Measurements from ENCODE around the gene WDR54. TPM values are rescaled to one million over a fixed set of nuclear protein-coding genes. Genes with fewer than 3 reads are reported as not detected.

The WDR54 gene
- total RNA-seq, 4 donors from 2014 or later, result 9.6 to 25.2 (median 18.5) TPM

GRCh38 chr2:74414441-74414840 lies 7.1 kb upstream of the WDR54 start:
- Histone ChIP-seq H3K4me1 (peaks cover 0 to 40% (median 12%) of the 10 kb centered on the region in 4 donors), H3K27me3 (no peaks in the 10 kb centered on the region), H3K36me3 (no peaks in the 10 kb centered on the region), H3K4me3 (peak overlapping the region; percentile 53 to 75 (median 58)), H3K9me3 (no peaks in the 10 kb centered on the region), H3K27ac (peak overlapping the region in 3 of 4 donors; percentile 67 to 82 (median 73))
- DNase-seq (ENCODE audit: low spot score in 2 of 2), result no peak
- TF ChIP-seq EP300 (IDR thresholded peaks at IDR 0.05), result no peak
- TF ChIP-seq, protein P1, sequence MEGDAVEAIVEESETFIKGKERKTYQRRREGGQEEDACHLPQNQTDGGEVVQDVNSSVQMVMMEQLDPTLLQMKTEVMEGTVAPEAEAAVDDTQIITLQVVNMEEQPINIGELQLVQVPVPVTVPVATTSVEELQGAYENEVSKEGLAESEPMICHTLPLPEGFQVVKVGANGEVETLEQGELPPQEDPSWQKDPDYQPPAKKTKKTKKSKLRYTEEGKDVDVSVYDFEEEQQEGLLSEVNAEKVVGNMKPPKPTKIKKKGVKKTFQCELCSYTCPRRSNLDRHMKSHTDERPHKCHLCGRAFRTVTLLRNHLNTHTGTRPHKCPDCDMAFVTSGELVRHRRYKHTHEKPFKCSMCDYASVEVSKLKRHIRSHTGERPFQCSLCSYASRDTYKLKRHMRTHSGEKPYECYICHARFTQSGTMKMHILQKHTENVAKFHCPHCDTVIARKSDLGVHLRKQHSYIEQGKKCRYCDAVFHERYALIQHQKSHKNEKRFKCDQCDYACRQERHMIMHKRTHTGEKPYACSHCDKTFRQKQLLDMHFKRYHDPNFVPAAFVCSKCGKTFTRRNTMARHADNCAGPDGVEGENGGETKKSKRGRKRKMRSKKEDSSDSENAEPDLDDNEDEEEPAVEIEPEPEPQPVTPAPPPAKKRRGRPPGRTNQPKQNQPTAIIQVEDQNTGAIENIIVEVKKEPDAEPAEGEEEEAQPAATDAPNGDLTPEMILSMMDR (IDR thresholded peaks at IDR 0.05), result no peak
- no peak for TF ChIP-seq POLR2A (IDR thresholded peaks at IDR 0.05)
- WGBS, 2 donors, result 32 to 39% methylated on average over 15 to 19 of the region's 19 CpGs

DNA sequence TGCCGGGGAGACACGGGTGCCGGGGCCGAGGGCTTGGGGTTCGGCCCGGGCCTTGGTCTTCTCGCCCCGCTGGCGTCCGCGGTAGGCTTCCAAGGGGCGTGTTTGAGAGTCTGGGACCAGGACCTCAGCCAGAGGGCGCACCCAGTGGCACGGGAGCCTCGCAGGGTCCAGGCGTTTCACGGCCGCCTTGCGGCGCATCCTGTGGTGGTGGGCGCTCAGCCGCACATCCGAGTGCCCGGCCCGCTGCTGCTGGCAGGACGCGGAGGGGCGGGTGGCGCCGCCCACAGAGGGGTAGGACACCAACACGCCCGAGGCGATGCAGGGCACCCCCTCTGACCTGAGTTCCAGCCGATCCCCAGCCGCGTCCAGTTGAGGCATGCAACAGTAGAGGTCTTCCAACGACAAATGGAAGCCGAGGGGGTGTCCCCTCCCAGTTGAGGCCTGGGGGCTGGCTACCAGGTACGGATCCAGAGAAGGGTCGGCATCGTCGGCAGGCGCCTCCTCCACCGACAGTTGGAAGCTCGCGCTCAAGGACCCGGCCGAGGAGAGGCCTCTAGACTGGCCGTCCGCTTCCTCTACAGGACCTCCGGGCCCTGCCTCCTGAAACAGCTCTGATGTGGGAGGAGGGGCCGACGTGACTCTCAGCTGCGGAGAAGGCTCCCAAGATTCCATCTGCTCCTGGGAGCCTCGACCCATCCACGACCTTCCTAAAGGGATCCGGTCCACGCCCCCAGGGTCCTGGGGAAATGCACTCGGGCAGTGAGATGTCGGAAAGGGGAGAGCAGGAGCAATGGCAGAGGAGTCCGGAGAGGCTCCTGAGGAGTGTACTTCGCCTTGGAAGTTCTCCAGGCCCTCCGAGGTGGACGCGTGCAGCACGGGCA lies 6.4 kb upstream of the WDR54 start:
- 4 to 8% methylated on average over 23 to 30 of the region's 66 CpGs for WGBS, 2 donors

GRCh38 chr2:74415762-74416395 lies 5.7 kb upstream of the WDR54 start:
- TF ChIP-seq POLR2A (IDR thresholded peaks at IDR 0.05) (no peak), EP300 (IDR thresholded peaks at IDR 0.05) (no peak)
- TF ChIP-seq, protein P1 (IDR thresholded peaks at IDR 0.05), result no peak
- Histone ChIP-seq H3K27ac (peak overlapping the region in 2 of 4 donors; percentile 73 to 82), H3K4me1 (peaks cover 0 to 45% (median 13%) of the 10 kb centered on the region in 4 donors), H3K36me3 (no peaks in the 10 kb centered on the region), H3K4me3 (peak overlapping the region; percentile 53 to 75 (median 58)), H3K9me3 (no peaks in the 10 kb centered on the region), H3K27me3 (no peaks in the 10 kb centered on the region)
- DNase-seq (ENCODE audit: low spot score in 2 of 2), result no peak
- WGBS, 2 donors, result 56 to 63% methylated on average over 29 to 33 of the region's 35 CpGs

More for the DNA sequence above, 6.4 kb upstream of the WDR54 start:
- Histone ChIP-seq H3K4me3 (peak overlapping the region; percentile 53 to 75 (median 58)), H3K9me3 (no peaks in the 10 kb centered on the region), H3K4me1 (peaks cover 0 to 40% (median 12%) of the 10 kb centered on the region in 4 donors), H3K36me3 (no peaks in the 10 kb centered on the region), H3K27me3 (no peaks in the 10 kb centered on the region), H3K27ac (peak overlapping the region; percentile 26 to 82 (median 70))
- TF ChIP-seq, protein P1 (IDR thresholded peaks at IDR 0.05), result peak; percentile 15 to 72 (median 50)
- no peak for TF ChIP-seq EP300 (IDR thresholded peaks at IDR 0.05)
- peak; percentile 42 to 44 for DNase-seq (ENCODE audit: low spot score in 2 of 2)

DNA sequence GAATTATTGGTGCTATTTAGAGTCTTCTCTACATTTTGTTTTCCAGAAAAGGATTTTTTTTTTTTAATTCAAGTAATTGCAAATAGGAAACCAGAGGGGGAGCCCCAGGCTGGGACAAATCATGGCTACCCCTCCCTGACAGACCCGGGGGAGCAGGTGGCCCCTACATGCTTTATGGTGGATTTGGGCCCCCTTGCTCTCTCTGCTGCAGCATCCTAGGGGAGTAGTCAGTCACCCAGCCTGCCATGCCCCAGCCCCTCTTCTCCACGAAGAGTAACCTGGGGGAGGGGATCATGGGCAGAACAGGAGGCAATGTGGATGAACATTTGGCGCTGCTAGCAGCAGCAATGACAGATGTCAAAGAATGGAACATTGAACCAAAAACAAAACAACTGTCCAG lies 4.8 kb upstream of the WDR54 start:
- no peak for TF ChIP-seq EP300 (IDR thresholded peaks at IDR 0.05)
- no peak for TF ChIP-seq POLR2A (IDR thresholded peaks at IDR 0.05)
- TF ChIP-seq, protein P1 (IDR thresholded peaks at IDR 0.05), result peak in 1 of 5 experiments; percentile 10
- no peak for DNase-seq (ENCODE audit: low spot score in 2 of 2)
- Histone ChIP-seq H3K4me1 (peaks cover 0 to 48% (median 16%) of the 10 kb centered on the region in 4 donors), H3K27ac (no peak overlapping the region), H3K4me3 (no peak overlapping the region), H3K27me3 (no peaks in the 10 kb centered on the region), H3K36me3 (no peaks in the 10 kb centered on the region), H3K9me3 (no peaks in the 10 kb centered on the region)
- 51 to 54% methylated on average over 3 of the region's 3 CpGs for WGBS, 2 donors

GRCh38 chr2:74417197-74417596 lies 4.3 kb upstream of the WDR54 start:
- no peak overlapping the region for H3K27ac ChIP-seq
- DNase-seq (ENCODE audit: low spot score in 2 of 2), result no peak
- H3K4me3 ChIP-seq, result no peak overlapping the region
- no peaks in the 10 kb centered on the region for H3K9me3 ChIP-seq
- 79 to 87% methylated on average over 3 of the region's 3 CpGs for WGBS, 2 donors
- TF ChIP-seq EP300 (IDR thresholded peaks at IDR 0.05) (no peak), POLR2A (IDR thresholded peaks at IDR 0.05) (no peak)
- TF ChIP-seq, protein P1 (IDR thresholded peaks at IDR 0.05), result no peak
- H3K36me3 ChIP-seq, result no peaks in the 10 kb centered on the region
- peaks cover 0 to 52% (median 19%) of the 10 kb centered on the region in 4 donors for H3K4me1 ChIP-seq
- H3K27me3 ChIP-seq, result no peaks in the 10 kb centered on the region

All from tibial nerve (tissue), 4 donors.